Gastroesophageal sphincter (tissue), 4 donors: ENCODE measurements around the gene HLA-DMB. TPM values are rescaled to one million over a fixed set of nuclear protein-coding genes. Genes with fewer than 3 reads are reported as not detected.
A peak's percentile ranks its signal among the peaks of the same experiment; 100 is the strongest.

Experiments used
- ATAC-seq: fragments of 150-250 bp; one replicate; pipeline ENCODE4 v1.9.1; 2016; ENCODE audit warnings: mild to moderate bottlenecking, moderate library complexity
- H3K27ac ChIP-seq, 4 donors: fragments of 200-600 bp; sonication (generic) in 3 of 4; 1 replicate in 3 of 4; 2 replicates in 1 of 4; pipeline ENCODE4 v1.5.1; 2016 to 2019
- H3K27me3 ChIP-seq: fragments of 200-600 bp; sonication (generic); one replicate; pipeline ENCODE4 v1.5.1; 2019
- H3K36me3 ChIP-seq, 2 donors: fragments of 200-600 bp; sonication (generic); one replicate each; pipeline ENCODE4 v1.5.1; 2019; ENCODE audit warnings: control low read depth in 1 of 2
- H3K4me1 ChIP-seq, 3 donors: fragments of 200-600 bp; sonication (generic); 1 replicate in 2 of 3; 2 replicates in 1 of 3; pipeline ENCODE4 v1.5.1; 2016 to 2019; ENCODE audit warnings: control low read depth in 2 of 3
- H3K4me3 ChIP-seq, 2 donors: fragments of 200-600 bp; sonication (generic); one replicate each; pipeline ENCODE4 v1.5.1; 2019; ENCODE audit warnings: mild to moderate bottlenecking in 1 of 2, moderate library complexity in 1 of 2
- H3K9me3 ChIP-seq, 3 donors: fragments of 200-600 bp; sonication (generic); one replicate each; pipeline ENCODE4 v1.5.1; 2017 to 2019; ENCODE audit warnings: control low read depth in 2 of 3
- CTCF ChIP-seq, 4 experiments: fragments of 200-600 bp in 2 of 4; fragments of 450-650 bp in 2 of 4; sonication (generic) in 1 of 4; IDR thresholded peaks; one replicate each; pipeline ENCODE4 v1.5.1; 2017 to 2019; ENCODE audit warnings: antibody characterized with exemption in 4 of 4, mild to moderate bottlenecking in 2 of 4, moderate library complexity in 2 of 4
- EP300 ChIP-seq: sonication (generic); formaldehyde crosslinking; IDR thresholded peaks from one replicate; pipeline ENCODE4 v1.6.1; 2017; ENCODE audit warnings: antibody characterized with exemption, mild to moderate bottlenecking
- POLR2A ChIP-seq, 2 donors: fragments of 450-650 bp; IDR thresholded peaks; one replicate each; pipeline ENCODE4 v1.6.1; 2017; ENCODE audit warnings: antibody characterized with exemption in 2 of 2, mild to moderate bottlenecking in 2 of 2, moderate library complexity in 1 of 2
- POLR2AphosphoS5 ChIP-seq: sonication (generic); formaldehyde crosslinking; IDR thresholded peaks from one replicate; pipeline ENCODE4 v1.6.1; 2017; ENCODE audit warnings: antibody characterized with exemption
- WGBS, 2 donors: methylation state at CpG; one replicate each; pipeline ENCODE4 v1.1.5; 2018; ENCODE audit warnings: low coverage in 1 of 2; 5-methylcytosine and 5-hydroxymethylcytosine counted together
- total RNA-seq, 4 donors: library from RNA; depleted of rRNA; stranded (reverse); fragments of >200 nt; gene quantifications; one replicate each; pipeline ENCODE4 v1.1.0, GENCODE V29; 2016

Gene HLA-DMB
- total RNA-seq, 4 donors from 2014 or later: 7.3 to 26.0 (median 11.6) TPM

GRCh38 chr6:32906539-32906938, 34.3 kb downstream of the HLA-DMB start:
- WGBS, 2 donors: 72 to 78% methylated on average over 1 of the region's 1 CpG
- H3K36me3 ChIP-seq: peaks cover 0 to under 1% of the 10 kb centered on the region in 2 donors
- H3K27me3 ChIP-seq: peaks cover 9% of the 10 kb centered on the region
- H3K27ac ChIP-seq: no peak overlapping the region
- no peak for ATAC-seq
- no peak overlapping the region for H3K4me3 ChIP-seq
- no peaks in the 10 kb centered on the region for H3K9me3 ChIP-seq
- TF ChIP-seq POLR2A (IDR thresholded peaks at IDR 0.05) (no peak), POLR2AphosphoS5 (no peak), CTCF (IDR thresholded peaks at IDR 0.05) (no peak), EP300 (no peak)
- H3K4me1 ChIP-seq: no peaks in the 10 kb centered on the region

GRCh38 chr6:32905078-32905477, 35.8 kb downstream of the HLA-DMB start:
- no peak for ATAC-seq
- WGBS, 2 donors: 41 to 60% methylated on average over 2 of the region's 2 CpGs
- TF ChIP-seq EP300 (no peak), POLR2AphosphoS5 (no peak), POLR2A (IDR thresholded peaks at IDR 0.05) (no peak), CTCF (IDR thresholded peaks at IDR 0.05) (no peak)

GRCh38 chr6:32903952-32904351, 36.9 kb downstream of the HLA-DMB start:
- no peaks in the 10 kb centered on the region for H3K27me3 ChIP-seq
- H3K36me3 ChIP-seq: peaks cover 0 to 8% of the 10 kb centered on the region in 2 donors
- no peak overlapping the region for H3K27ac ChIP-seq
- no peaks in the 10 kb centered on the region for H3K9me3 ChIP-seq
- H3K4me3 ChIP-seq: no peak overlapping the region
- H3K4me1 ChIP-seq: no peaks in the 10 kb centered on the region
- no peak for ATAC-seq
- TF ChIP-seq POLR2A (IDR thresholded peaks at IDR 0.05): no peak
- no peak for TF ChIP-seq CTCF (IDR thresholded peaks at IDR 0.05)
- no peak for TF ChIP-seq POLR2AphosphoS5
- no peak for TF ChIP-seq EP300

More at GRCh38 chr6:32905078-32905477, 35.8 kb downstream of the HLA-DMB start:
- Histone ChIP-seq H3K27ac (no peak overlapping the region), H3K4me3 (no peak overlapping the region), H3K36me3 (peaks cover 0 to 8% of the 10 kb centered on the region in 2 donors), H3K27me3 (peaks cover 5% of the 10 kb centered on the region), H3K4me1 (no peaks in the 10 kb centered on the region), H3K9me3 (no peaks in the 10 kb centered on the region)

GRCh38 chr6:32895006-32895345, 45.9 kb downstream of the HLA-DMB start:
- Histone ChIP-seq H3K27ac (peak overlapping the region; percentile 68 to 96 (median 88)), H3K4me3 (peak overlapping the region; percentile 69 to 74), H3K9me3 (no peaks in the 10 kb centered on the region), H3K27me3 (no peaks in the 10 kb centered on the region), H3K4me1 (peaks cover 0 to 24% (median 9%) of the 10 kb centered on the region in 3 donors), H3K36me3 (no peaks in the 10 kb centered on the region)
- 0 to 1% methylated on average over 7 to 8 of the region's 8 CpGs for WGBS, 2 donors
- peak; percentile 27 for ATAC-seq
- TF ChIP-seq POLR2A (IDR thresholded peaks at IDR 0.05) (no peak), CTCF (IDR thresholded peaks at IDR 0.05) (no peak), POLR2AphosphoS5 (no peak)

GRCh38 chr6:32894085-32895005, 46.5 kb downstream of the HLA-DMB start:
- Histone ChIP-seq H3K4me3 (peak overlapping the region; percentile 69 to 74), H3K36me3 (no peaks in the 10 kb centered on the region), H3K27ac (peak overlapping the region; percentile 68 to 96 (median 88)), H3K4me1 (peaks cover 0 to 24% (median 9%) of the 10 kb centered on the region in 3 donors), H3K27me3 (no peaks in the 10 kb centered on the region), H3K9me3 (no peaks in the 10 kb centered on the region)
- no peak for TF ChIP-seq EP300
- peak in 1 of 2 donors; percentile 39 for TF ChIP-seq POLR2A (IDR thresholded peaks at IDR 0.05)
- no peak for TF ChIP-seq CTCF (IDR thresholded peaks at IDR 0.05)
- peak; percentile 34 for TF ChIP-seq POLR2AphosphoS5
- ATAC-seq: peak; percentile 99
- 0% methylated on average over 13 to 17 of the region's 61 CpGs for WGBS, 2 donors
